Activated CD8-positive, alpha-beta memory T cell treated with anti-CD3 and anti-CD28 coated beads, Interleukin-2, amount 50 U/mL, for 1 hour (primary cell): ENCODE results near the gene EFNA2.
"Not testable (repeated sequence)": the region's sequence is repeated elsewhere in the genome, so short reads cannot be mapped to it uniquely, and the experiment has no call there.

Source experiments
- DNase-seq: peaks from one replicate; pipeline ENCODE4 v3.0.0-alpha.2; 2020; ENCODE audit errors: extremely low read depth

The EFNA2 gene

GRCh38 chr19:1285737-1286360, at the start of gene EFNA2:
Gene EFNA2, plus strand, starts transcription at chr19:1285873. Its CDS starts 296 bp downstream, at chr19:1286169.
- DNase-seq, result no peak

GRCh38 chr19:1236576-1236975, 49.1 kb upstream of the EFNA2 start:
- no peak for DNase-seq

GRCh38 chr19:1237027-1237659, 48.5 kb upstream of the EFNA2 start:
- no peak for DNase-seq

- DNase-seq, result no peak
Measured at GRCh38 chr19:1237754-1238368, 47.8 kb upstream of the EFNA2 start, which contains the start of gene CBARP. Gene CBARP, minus strand, starts transcription at chr19:1238005. Its CDS starts 1,905 bp downstream, at chr19:1236100.

- no peak for DNase-seq
Measured at GRCh38 chr19:1238369-1239303, 47.0 kb upstream of the EFNA2 start.

- DNase-seq, result no peak
Measured at GRCh38 chr19:1239420-1239795, 46.3 kb upstream of the EFNA2 start.

GRCh38 chr19:1239796-1240737, 45.6 kb upstream of the EFNA2 start:
- DNase-seq, result peak; percentile 86

GRCh38 chr19:1240925-1241324, 44.7 kb upstream of the EFNA2 start:
- DNase-seq, result no peak

- DNase-seq, result peak; percentile 81
Measured at GRCh38 chr19:1241417-1242095, 44.1 kb upstream of the EFNA2 start, which contains the start of gene ATP5F1D. Gene ATP5F1D, plus strand, starts transcription at chr19:1241751. Its CDS starts 100 bp downstream, at chr19:1241851.

GRCh38 chr19:1243768-1244692, 41.6 kb upstream of the EFNA2 start:
- peak; percentile 80 for DNase-seq

GRCh38 chr19:1244693-1245451, 40.8 kb upstream of the EFNA2 start:
- no peak for DNase-seq

- DNase-seq, result no peak
Measured at GRCh38 chr19:1245494-1246264, 40.0 kb upstream of the EFNA2 start.

- not testable (repeated sequence) for DNase-seq
Measured at GRCh38 chr19:1246265-1247087, 39.2 kb upstream of the EFNA2 start.

GRCh38 chr19:1247748-1248138, 37.9 kb upstream of the EFNA2 start:
- no peak for DNase-seq

GRCh38 chr19:1248139-1248785, 37.4 kb upstream of the EFNA2 start, which contains the start of gene MIDN:
Gene MIDN, plus strand, starts transcription at chr19:1248583. Its CDS starts 1,714 bp downstream, at chr19:1250297.
- no peak for DNase-seq

- DNase-seq, result no peak
Measured at GRCh38 chr19:1248786-1249297, 36.8 kb upstream of the EFNA2 start.
